Peyer's patch (tissue), 4 donors: ENCODE results near the gene OCRL.

Source experiments
- CTCF ChIP-seq, 6 experiments: fragments of 450-650 bp in 4 of 6; fragments of 200-600 bp in 2 of 6; sonication (generic) in 1 of 6; IDR thresholded peaks; one replicate each; pipeline ENCODE4 v1.5.1; 2017 to 2019; ENCODE audit warnings: antibody characterized with exemption in 6 of 6, mild to moderate bottlenecking in 3 of 6, moderate library complexity in 1 of 6
- POLR2A ChIP-seq, 2 donors: fragments of 450-650 bp; IDR thresholded peaks; one replicate each; pipeline ENCODE4 v1.5.1; 2017; ENCODE audit warnings: antibody characterized with exemption in 2 of 2, mild to moderate bottlenecking in 2 of 2, moderate library complexity in 2 of 2

- TF ChIP-seq CTCF (IDR thresholded peaks at IDR 0.05), result no peak
- TF ChIP-seq POLR2A (IDR thresholded peaks at IDR 0.05), result no peak
Observed at GRCh38 chrX:129512409-129512808, 27.6 kb upstream of the OCRL start.
